Measurements from ENCODE around the gene RPTOR. TPM values are rescaled to one million over a fixed set of nuclear protein-coding genes. Genes with fewer than 3 reads are reported as not detected.

RPTOR gene
- total and polyA plus RNA-seq, 10 of the 15 experiments (the other 5 are each of a cell fraction or from before 2014, with no cell fraction given), result 0.18 to 32.1 (median 7.8) TPM

GRCh38 chr17:80847496-80848230, 303.0 kb downstream of the RPTOR start:
- Histone ChIP-seq H3K9me3 (replicated peaks; ENCODE audit: control insufficient read depth, insufficient read depth, low read length) (no peaks in the 10 kb centered on the region), H3K27ac (ENCODE audit: control insufficient read depth, insufficient read depth) (no peak overlapping the region), H3K4me2 (ENCODE audit: control insufficient read depth, insufficient read depth) (no peak overlapping the region), H3K4me1 (ENCODE audit: control insufficient read depth, insufficient read depth, low read length) (peaks cover 18% of the 10 kb centered on the region), H3K27me3 (replicated peaks in 1 of 2; ENCODE audit: control insufficient read depth in 2 of 2, insufficient read depth in 2 of 2, low read length in 1 of 2) (no peaks in the 10 kb centered on the region), H3K36me3 (ENCODE audit: control insufficient read depth in 2 of 2, insufficient read depth in 2 of 2, low read length in 1 of 2) (peaks cover 0 to 3% of the 10 kb centered on the region in 2 experiments; a peak in 3 of 4 replicates), H3K9ac (ENCODE audit: control insufficient read depth, insufficient read depth, low read length) (no peak overlapping the region), H2AFZ (ENCODE audit: control insufficient read depth, low read depth, low read length) (no peak overlapping the region), H4K20me1 (ENCODE audit: control insufficient read depth, insufficient read depth) (no peaks in the 10 kb centered on the region), H3K4me3 (no peak overlapping the region), H3K79me2 (ENCODE audit: control insufficient read depth, insufficient read depth, low read length) (no peaks in the 10 kb centered on the region)
- DNase-seq (ENCODE audit: low read depth, low spot score) (no peak), FAIRE-seq (no peak), ATAC-seq (no peak)
- POLR2A ChIA-PET, result no interaction called here
- 81% methylated on average over 28 of the region's 28 CpGs for WGBS (ENCODE audit: insufficient coverage, insufficient replicate concordance, low lambda C conversion rate, missing lambda C conversion rate)
- CTCF ChIA-PET, result no interaction called here
- intact Hi-C loops (cut with micrococcal nuclease; ENCODE audit: unreplicated experiment) (no loop called here), in situ Hi-C loops (cut with MboI) (no loop called here)
- no peak for TF ChIP-seq CUX1 (IDR thresholded peaks at IDR 0.05; ENCODE audit: insufficient replicate concordance, low read depth, low read length)
- no TSS peak for BruUV-seq (replicated peaks)
- SMC1A ChIA-PET (ENCODE audit: uncharacterized antibody, unreplicated experiment), result no interaction called here
- RAD21 ChIA-PET (ENCODE audit: unreplicated experiment), result no interaction called here
